ENCODE results near the gene CIDEC. TPM values are rescaled to one million over a fixed set of nuclear protein-coding genes. Genes with fewer than 3 reads are reported as not detected.
"Not testable (repeated sequence)": the region's sequence is repeated elsewhere in the genome, so short reads cannot be mapped to it uniquely, and the experiment has no call there.

CIDEC gene
- total RNA-seq, 1 experiment from 2014 or later: not detected

DNA sequence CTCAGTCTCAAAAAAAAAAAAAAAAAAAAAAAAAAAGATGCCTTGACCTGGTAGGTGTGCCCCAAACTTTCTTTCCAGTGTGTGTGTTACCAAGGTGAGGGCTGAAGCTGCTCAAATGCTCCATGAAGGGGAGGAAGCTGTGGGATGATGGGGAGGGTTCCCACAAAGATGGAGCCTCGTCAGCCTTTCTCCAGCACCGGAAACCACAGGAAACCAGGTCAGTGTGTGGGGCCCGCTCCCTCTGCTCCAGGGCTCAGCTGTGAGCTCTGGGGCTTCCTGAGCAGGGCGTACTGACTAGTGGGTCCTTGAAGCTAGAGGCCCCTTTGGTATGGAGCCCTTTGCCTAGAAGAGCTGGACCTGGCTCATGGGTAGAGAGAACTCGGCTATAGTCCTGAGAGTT lies 21.9 kb upstream of the CIDEC start:
- no peak for DNase-seq (ENCODE audit: low spot score)

DNA sequence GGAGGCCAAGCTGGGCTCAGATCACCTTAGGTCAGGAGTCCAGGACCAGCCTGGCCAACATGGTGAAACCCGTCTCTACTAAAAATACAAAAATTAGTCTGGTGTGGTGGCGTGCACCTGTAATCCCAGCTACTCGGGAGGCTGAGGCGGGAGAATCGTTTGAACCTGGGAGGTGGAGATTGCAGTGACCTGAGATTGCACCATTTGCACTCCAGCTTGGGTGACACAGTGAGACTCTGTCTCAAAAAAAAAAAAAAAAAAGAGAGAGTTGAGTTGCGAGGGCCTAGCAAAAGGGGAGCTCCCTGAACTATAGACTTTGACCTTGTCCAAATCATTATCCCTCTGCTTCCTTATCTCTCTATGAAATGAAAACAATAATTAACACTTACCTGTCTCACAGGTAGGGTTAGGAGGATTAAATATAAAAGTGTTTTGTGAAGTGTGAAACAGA lies 20.9 kb upstream of the CIDEC start:
- DNase-seq (ENCODE audit: low spot score): not testable (repeated sequence)

GRCh38 chr3:9899289-9899791 lies 19.3 kb upstream of the CIDEC start:
- DNase-seq (ENCODE audit: low spot score): no peak

DNA sequence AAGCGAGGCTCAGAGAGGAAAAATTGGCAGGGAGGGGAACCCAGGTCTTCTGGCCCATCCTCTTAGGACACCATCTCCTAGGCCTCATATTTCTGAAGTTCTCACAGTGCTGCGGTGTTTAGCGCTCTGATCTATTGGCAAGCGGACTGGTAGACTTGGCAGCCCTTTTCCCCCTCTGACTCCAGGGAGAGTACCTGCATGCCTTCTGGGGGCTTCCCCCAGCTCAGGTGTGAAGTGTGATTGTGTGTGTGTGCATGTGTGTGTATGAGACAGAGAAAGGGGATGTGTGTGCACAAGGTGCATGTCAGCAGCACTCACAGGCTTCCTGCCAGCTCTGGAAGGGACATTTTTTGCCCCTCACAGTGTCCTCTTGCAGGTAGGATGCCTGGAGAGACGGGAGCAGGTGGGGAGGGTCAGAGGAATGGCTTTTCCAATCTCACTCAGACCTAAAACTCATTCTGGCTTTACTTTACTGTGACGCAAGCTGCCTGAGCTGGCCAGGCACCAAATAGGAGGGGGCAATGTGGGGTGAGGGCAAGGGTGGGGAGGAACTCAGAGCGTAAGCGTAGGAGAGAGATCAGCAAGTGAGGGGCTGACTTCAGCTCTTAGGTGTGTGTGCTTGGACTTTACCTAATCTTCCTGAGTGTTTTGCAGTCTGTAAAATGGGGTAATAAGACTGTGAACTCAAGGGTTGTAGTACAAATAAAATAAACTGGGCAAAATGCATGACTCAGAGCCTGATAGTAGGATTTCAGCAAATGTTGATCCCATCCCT lies 18.6 kb upstream of the CIDEC start:
- no peak for DNase-seq (ENCODE audit: low spot score)

DNA sequence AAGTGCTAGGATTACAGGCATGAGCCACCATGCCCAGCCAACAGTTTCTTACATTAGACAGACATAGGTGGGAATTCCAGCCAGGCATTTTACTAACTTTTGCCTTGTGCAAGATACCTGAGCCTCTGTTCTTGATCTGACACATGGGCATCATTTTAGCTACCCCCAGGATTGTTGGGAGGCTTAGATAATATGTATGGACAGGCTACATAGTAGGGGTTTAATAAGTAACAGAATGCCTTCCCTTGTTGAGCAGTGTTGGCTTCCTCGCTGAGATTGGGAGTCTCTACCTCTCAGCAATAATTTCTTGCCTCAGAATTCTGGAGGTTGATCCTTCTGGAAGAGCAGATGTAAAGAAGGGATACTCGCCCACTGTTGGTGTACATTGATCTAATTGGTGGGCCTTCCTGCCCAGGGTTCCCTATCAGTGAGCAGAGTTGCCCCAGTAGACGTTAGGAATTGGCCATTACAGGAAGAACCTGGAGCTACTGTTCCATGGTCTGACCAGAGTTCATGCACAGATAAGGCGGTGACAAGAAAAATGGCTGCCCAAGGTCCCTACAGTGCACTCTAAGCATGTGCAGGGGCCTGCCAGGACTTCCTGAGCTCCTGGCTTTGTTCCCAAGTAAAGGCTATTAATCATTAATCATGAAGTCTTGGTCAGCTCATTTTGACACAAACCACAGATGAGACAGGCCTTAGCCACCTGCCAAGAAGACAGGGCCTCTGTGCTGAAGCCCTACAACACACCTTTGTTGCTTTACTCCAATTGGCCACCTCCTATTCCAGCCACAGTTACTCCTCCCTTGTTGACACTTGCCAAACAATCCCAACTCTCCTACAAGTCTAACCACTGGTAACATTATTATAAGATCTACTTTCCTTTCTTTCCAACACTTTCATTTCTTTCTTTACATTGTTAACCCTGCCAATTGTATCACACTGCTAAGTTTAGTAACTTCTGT lies 17.6 kb upstream of the CIDEC start:
- no peak for DNase-seq (ENCODE audit: low spot score)

GRCh38 chr3:9896755-9897407 lies 16.8 kb upstream of the CIDEC start:
- DNase-seq (ENCODE audit: low spot score): not testable (repeated sequence)

DNA sequence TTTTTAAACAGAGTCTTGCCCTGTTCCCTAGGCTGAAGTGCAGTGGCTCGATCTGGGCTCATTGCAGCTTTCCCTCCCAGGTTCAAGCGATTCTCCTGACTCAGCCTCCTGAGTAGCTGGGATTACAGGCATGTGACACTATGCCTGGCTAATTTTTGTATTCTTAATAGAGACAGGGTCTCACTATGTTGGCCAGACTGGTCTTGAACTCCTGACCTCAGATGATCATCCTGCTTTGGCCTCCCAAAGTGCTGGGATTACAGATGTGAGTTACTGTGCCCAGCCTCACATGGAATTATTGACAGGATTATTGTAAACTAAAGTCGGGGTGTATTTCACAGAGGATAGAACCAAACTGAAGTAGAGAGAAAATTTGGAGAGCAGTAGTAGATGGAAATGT lies 15.7 kb upstream of the CIDEC start:
- DNase-seq (ENCODE audit: low spot score): not testable (repeated sequence)

DNA sequence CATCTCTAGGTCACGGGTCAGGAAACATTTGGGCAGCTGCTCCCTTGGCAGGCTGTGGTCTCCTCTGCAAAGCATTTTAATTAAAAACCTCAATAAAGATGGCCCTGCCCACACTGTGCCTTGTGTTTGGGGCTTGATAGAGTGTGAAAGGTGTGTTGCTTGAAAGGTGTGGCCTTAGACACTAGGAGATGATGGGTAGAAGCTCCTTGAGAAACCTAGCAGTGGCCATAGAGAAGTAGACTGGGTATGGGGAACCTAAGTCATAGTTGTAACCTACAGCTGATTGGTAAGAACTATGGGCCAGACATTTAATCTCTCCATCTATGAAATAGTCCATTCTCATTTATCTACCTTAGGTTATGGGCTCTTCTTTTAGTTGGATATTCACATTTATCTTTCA lies 13.7 kb upstream of the CIDEC start:
- DNase-seq (ENCODE audit: low spot score): no peak

GRCh38 chr3:9891072-9891622 lies 11.1 kb upstream of the CIDEC start:
- no peak for DNase-seq (ENCODE audit: low spot score)

GRCh38 chr3:9890249-9891071 lies 10.4 kb upstream of the CIDEC start, which contains the start of gene JAGN1:
Gene JAGN1, plus strand, starts transcription at chr3:9890610. Its CDS starts 113 bp downstream, at chr3:9890723.
- peak; percentile 68 for DNase-seq (ENCODE audit: low spot score)

GRCh38 chr3:9889405-9889804 lies 9.4 kb upstream of the CIDEC start:
- DNase-seq (ENCODE audit: low spot score): no peak

GRCh38 chr3:9888540-9888939 lies 8.5 kb upstream of the CIDEC start:
- no peak for DNase-seq (ENCODE audit: low spot score)

GRCh38 chr3:9887480-9887879 lies 7.4 kb upstream of the CIDEC start:
- DNase-seq (ENCODE audit: low spot score): no peak

- DNase-seq (ENCODE audit: low spot score): no peak
Observed at GRCh38 chr3:9886328-9886727, 6.3 kb upstream of the CIDEC start.

- peak; percentile 29 for DNase-seq (ENCODE audit: low spot score)
Observed at GRCh38 chr3:9884555-9885165, 4.6 kb upstream of the CIDEC start.

DNA sequence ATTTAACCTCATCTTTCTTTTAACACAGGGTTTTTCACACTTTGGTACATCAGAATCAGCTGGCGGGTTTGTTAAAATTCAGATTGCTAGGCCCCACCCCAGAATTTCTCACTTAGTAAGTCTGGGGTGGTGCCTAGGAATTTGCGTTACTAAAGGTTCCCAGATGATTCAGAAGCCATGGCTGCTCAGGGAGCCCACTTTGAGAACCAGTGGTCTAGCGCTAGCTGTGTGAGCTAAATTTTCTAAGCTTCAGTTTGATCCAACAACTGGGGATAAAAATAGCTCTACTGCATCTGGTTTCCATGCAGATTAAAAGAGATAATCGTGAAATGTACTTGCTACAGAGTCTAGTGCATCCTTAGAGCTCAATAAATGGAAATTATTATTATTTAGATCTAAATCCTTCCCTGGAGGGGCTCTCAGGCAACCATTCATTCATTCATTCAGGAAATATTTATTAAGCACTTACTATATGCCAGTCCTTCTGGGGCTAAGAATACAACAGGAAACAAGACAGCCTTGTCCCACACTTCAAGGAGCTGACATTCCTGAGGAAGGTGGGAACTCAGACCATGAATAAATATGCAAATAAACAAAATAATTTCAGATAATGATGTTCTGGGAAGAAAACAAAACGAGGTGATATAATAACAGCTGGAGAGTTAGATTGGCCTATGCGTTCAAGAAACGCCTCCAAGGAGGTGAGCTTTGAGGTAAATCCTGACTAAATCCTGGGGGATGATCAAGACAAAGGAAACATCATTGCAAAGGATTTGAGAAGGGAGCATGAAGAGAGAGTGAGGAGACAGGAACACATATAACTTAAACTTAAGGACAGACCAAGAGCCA lies 3.9 kb upstream of the CIDEC start:
- DNase-seq (ENCODE audit: low spot score): no peak

DNA sequence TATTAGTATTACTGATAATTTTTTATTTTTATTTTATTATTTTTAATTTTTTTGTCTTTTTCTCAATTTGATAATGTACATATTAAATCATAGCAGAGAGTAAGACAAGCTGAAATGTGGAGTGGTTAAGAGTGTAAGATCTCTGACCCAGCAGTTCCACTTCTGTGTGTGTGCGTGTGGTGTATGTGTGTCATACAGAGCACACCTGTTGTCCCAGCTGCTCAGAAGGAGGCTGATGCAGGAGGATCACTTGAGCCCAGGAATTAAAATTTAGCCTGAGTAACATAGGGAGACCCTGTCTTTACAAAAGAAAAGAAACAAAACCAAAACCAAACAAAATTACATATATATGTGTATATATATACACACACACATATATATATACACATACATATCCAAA lies 1.4 kb upstream of the CIDEC start:
- DNase-seq (ENCODE audit: low spot score): no peak

DNA sequence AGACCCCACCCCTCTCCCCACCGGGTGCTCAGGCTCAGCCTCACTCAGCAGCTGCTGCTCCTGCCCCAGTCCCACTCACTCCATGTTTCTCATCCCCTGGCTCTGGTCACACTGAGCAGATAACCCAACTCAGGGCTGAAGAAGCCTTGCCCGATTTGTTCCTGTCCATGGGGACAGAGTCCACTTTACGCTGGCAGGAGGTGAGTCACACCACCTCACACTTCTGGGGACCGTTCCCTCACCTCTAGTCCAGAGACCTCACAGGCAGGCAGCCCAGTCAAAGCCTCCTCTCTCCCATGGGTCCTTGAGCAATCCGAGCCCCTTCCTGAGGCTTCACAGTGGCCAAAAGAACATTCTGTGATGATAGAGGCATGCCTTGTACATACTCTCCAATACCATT lies 1.4 kb downstream of the CIDEC start:
- DNase-seq (ENCODE audit: low spot score): no peak

GRCh38 chr3:9876991-9877390 lies 3.1 kb downstream of the CIDEC start:
- DNase-seq (ENCODE audit: low spot score): no peak

All from H4 (cell line).